ENCODE results near the gene TMEM11.
"Not testable (repeated sequence)": the region's sequence is repeated elsewhere in the genome, so short reads cannot be mapped to it uniquely, and the experiment has no call there.

The TMEM11 gene

DNA sequence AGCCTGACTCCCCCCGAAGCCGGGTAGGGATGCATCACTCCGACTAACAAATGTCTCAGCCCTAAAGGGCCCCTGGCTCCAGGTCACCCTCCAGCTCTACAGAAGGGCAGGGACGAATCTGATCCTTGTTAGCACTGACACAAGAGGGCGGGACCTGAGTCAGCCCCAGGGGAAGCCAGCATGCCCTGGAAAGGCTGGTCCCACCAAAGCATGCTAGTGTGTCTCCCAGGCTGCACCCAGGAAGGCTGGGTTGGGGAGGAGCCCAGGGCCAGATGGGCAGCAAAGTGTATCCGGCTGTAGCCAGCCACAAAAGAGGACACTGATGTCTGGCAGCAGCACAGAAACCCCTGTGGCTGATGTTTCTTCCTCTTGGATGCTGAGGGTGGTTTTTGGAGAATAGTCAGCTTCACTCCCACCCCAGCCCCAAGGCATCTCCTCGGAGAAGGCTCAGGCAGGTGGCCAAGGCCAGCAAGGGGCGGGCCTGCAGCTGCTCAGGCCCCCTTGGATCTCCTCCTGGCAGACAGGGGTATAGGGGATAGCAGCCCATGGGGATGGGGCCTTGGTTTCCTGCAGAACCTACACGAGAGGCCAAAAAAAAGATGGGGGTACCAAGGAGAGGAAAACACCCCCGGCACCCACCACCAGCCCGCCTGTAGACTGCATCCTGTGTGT lies 28.2 kb upstream of the TMEM11 start:
- DNase-seq: no peak

DNA sequence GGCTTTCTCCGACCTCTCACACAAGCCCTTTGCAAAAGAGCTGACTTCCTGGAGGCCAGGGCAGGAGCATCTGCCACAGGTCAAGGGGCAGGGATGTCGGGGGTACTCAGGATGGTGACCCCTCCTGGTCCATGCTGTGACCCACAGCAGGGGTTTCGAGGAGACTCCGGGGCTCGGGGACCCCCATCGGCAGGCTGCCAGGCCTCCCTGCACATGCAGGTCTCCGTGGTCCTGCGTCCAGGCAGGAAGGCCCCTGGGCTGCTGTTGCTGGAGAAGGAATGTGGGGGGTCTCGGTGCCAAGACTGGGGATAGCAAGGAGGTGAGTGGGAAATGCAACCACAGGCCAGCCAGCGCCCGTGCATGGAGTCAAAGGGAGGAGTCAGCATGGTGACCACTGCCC lies 27.6 kb upstream of the TMEM11 start:
- DNase-seq: no peak

DNA sequence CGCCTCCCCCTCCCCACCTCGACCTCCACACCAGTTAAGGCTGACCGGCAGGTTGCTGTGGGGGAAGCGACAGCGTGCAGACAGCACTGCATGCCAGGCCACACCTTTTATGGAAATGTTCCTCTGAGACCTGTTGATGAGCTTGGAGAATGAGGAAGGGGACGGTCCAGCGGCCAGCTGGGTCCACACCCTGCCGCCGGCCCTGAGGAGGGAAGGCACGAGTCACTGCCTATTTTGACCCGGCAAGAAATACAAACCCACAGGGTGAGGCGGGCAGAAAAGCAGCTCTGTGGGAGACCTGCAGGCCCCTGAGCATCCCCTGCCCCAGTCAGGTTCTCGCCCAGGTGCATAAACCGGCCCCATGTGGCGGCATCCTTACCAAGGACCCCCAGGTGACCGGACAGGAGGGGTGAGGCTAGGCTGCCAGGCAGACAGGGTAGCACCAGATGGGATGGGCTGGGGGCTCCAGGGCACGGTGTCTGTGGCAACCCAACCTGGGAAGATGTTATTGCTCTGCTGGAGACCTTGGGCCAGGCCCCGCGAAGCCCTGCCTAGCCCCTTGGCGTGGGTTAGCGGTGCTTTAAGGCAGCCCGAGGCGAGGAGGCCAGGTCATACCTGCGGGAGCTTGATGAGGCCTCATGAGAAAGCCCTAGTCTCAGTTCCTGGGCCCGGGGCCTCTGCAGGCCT lies 26.6 kb upstream of the TMEM11 start:
- DNase-seq: no peak

DNA sequence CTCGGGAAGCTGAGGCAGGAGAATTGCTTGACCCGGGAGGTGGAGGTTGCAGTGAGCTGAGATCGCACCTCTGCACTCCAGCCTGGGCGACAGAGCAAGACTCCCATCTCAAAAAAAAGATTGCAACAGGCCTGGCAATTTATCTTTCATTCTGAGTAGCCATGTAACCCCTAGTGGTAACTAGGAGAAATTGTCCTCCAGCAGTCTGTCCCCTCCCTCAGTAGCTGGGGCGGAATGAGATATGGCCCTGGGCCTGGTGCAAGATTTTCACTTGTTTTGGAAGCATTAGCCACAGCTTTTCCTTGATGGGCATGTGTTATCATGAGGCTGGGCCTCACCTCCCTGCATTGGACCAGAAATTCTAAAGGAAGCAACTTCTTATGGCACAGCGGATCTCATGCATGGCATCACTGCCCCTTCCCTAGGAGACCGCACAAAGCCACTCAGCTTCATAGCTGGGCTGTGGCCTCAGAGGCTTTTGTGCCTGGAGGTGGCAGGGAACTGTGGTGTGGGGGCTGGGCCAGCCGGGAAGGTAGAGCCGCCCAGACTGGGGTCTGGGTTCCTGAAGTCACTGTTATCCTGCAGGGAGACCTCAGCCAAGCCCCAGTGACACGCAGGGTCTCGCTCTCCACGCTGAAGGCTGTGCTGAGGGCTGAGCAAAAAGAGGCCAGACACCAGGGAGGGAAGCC lies 25.9 kb upstream of the TMEM11 start:
- no peak for DNase-seq

DNA sequence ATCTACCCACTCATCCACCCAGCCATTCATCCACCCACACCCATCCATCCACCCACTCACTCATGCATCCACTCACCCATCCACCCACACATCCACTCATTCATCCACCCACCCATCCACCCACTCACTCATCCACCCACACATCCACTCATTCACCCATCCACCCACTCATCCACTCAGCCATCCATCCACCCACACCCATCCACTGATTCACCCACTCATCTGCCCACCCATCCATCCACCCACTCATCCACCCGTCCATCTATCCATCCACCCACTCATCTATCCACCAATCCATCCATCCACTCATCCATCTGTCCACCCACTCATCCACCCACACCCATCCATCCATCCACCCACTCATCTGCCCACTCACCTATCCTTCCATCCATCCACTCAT lies 22.0 kb upstream of the TMEM11 start:
- DNase-seq: no peak

DNA sequence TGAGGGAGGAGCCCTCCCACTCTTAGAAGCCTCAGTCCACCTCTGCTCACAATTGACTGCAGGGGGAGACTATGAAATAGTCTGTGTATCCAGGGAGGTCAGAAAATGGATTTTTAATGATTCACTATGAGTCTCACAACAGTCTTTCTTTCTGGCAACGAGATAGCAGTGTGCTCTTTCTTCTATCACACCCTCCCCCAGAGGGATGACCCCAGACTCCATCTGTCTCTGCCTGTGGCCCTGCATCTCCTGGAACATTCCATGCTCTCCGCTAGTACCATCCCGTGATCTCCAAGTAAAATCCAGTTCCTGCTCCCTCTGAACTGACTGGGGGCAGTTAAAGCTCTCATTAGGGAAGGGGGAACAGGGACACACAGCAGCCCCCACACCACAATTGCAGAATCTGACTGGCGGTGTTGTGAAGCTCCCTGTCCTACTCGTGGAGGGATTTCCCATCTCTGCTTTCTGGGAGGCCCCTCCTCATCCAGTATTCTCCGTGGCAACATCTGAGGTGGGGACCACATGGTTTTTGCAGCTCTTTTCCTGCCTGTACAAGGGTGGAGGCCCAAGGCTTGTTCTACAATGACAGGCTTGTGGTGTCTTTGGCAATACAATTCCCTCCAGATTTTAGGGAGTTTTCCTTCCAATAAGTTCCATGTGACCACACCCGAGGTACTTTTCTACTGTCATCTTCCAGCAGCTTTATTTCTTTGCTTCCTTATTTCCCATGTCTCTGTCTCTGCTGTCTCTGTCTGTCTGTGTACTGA lies 19.8 kb upstream of the TMEM11 start:
- DNase-seq: no peak

DNA sequence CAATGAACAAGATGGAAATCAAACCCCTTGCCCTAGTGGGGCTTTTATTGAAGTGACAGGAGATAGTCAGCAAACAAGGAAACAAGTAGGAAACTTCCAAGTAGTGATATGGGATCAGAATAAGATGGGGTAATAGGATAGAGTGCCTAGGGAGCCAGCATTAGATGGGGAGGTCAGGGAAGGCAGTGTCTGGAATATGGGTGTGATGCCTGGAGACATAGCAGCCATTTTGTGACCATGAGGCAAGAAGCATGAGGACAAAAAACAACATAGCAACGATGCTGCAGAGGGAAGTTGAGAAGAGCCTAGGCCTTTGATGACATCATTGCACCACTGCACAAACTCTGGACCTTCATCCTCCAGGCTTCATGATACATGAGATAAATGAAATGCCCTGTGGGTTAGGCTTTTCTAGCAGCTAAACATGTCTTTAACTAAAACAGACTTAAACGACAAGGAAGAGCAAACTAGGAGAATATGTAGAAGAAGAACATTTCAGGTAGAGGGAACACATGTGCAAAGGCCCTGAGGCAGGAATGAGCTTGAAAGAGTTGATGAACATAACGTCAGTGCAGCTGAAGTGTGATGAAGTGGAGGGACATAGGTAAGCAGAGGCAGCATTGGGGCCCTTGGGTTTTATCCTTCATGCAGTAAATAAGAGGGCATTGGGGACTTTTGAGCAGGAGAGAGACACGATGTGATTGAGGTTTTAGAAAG lies 18.2 kb upstream of the TMEM11 start:
- no peak for DNase-seq

DNA sequence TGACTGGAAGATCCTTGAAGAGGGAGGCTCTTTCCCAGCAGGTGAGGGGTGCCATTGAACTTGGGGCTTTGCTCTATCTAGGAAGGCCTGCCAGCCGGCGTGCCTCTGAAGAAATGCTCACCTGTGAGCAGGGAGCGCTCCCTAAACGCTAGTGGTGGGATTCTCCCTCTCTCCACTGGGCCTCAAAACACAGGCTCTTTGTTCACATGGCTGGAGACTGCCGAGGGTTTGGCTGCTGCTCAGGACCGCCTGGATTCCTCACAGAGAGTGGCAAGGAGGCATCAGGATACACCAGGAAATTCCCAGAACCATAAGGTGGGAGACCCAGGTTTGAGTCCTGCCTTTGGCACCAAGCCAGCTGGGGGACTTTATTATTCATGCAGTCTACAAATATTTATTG lies 17.6 kb upstream of the TMEM11 start:
- no peak for DNase-seq

DNA sequence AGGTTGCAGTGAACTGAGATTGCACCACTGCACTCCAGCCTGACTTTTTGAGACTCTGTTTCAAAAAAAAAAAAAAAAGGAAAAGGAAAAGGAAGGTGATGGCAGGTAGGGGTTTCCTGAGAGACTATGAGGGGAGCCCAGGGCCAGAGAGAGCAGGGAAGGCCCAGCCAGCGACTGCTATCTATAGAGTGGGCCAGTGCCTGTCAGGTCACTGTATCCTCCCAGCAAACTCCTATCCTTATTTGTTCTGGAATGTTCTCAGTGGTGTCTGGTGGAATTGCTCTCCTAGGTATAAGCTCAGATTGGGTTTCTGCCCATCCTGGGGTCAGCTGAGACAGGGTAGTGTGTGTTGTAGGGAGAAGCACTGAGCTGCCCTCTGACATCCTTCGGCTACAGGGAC lies 14.9 kb upstream of the TMEM11 start:
- DNase-seq: no peak

DNA sequence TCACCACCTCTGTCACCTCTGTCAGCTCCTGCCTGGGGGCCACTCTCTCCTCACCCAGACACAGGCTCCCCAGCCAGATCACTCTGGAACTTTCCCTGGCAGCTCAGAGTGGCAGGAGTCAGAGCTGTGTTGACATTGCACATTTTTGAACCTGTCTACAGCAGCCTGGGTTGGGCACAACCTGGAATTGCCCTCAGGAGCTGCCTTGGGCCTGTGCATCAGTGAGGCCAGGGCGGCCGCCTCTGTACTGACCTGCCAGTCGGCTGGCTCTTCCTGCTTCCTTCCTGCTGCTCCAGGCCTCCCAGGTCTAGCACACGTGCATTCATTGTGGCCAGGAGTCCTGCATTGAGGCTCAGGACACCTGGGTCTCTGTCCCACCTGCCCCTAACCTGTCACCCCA lies 14.2 kb upstream of the TMEM11 start:
- DNase-seq: no peak

DNA sequence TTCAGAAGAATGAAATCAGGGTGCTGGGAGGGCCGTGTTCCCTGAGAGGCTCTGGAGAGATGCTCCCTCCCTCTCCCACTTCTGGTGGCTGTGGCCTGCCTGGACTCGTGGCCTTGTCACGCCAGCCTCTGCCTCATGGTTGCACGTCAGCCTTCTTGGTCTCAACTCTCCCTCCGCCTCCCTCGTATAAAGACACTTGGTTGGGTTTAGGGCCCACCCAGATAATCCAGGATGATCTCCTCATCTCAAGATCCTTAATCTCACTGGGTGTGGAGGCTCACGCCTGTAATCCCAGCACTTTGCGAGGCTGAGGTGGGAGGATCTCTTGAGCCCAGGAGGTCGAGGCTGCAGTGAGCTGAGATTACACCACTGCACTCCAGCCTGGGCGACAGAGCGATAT lies 13.3 kb upstream of the TMEM11 start:
- DNase-seq: not testable (repeated sequence)

DNA sequence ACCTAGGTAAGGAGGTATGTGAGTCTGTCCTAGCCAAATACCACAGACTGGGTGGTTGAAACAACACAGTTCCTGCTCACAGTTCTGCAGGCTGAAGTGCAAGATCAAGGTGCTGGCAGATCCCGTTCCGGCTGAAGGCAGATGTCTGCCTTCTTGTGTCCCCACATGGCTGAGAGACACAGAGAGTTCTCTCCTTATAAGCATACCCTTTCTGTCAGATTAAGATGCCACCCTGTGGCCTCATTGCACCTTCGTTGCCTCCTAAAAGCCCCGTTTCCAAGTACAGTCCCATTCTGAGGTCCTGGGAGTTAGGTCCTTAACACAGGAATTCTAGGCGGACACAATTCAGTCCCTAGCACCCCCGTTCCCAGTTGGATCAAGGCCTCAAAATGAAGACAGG lies 9.1 kb upstream of the TMEM11 start:
- DNase-seq: no peak

DNA sequence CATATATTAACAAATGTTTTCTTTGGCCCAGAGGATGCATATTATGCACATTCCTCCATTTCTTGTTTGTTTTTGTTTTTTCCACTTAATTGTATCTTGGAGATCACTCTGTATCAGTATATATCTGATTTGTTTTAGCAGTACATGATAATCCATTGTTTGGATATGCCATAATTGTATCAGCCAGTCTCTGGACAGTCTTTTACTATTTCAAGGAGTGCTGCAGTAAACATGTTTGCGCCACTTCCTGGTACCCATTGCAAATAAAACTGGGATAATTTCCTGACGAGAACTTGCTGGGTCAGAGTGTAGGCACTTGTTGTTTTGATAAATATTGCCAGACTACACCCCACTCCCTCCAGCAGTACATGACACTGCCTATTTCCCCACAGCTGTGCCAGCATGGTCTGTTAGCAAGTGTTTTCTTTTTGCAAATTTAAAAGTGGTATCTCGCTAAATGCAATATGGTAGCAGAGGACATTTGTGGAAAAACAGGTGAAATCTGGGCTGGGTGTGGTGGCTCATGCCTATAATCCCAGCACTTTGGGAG lies 4.9 kb upstream of the TMEM11 start:
- DNase-seq: no peak

DNA sequence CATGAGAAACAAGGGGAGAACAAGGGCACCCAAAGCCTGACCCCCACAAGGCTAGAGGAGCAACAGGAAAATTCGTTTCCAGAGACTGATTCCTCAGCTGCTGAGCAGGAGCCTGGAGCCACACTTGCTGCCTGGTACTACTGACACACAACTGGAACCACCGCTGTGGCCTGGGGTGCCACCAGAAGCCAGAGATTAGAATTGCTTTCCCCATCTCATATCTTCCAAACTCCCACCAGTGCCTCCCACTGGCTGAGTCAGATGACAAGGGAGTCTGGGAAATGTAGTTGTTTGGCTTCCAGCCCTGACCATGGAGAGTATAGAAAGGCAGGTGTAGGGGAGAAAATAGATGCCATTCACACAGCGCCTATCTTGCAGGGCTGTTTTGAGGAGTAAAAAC lies 4.1 kb upstream of the TMEM11 start:
- DNase-seq: no peak

DNA sequence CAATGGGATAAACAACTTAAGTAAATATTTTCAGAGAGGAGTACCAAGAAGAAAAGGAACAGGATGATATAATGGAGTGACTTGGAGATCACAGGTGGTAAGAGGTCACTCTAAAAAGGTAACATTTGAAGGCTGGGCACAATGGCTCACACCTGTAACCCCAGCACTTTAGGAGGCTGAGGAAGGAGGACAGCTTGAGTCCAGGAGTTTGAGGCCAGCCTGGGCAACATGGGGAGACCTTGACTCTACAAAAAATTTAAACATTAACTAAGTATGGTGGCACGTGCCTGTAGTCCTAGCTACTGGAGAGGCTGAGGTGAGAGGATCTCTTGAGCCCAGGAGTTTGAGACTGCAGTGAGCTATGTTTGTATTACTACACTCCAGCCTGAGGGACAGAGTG lies 3.4 kb upstream of the TMEM11 start:
- DNase-seq: no peak

DNA sequence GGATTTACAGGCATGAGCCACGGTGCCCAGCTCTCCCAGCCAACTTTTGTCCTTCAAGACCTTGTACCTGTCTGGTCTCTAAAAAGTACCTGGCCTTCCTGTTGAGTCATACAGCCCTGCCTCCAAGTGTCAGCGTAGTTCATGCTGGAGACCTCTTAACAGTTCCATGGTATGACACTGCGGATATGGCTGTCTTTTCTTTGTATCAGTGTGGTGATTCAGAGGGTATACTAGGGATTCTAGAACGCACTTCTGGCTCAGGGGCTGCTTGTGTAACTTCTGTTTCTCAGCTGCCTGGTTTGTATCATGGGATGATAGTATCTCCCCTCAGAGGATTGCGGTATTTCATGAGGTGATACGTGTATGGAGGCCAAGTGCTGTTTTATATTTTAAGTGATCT lies 2.0 kb upstream of the TMEM11 start:
- DNase-seq: no peak

DNA sequence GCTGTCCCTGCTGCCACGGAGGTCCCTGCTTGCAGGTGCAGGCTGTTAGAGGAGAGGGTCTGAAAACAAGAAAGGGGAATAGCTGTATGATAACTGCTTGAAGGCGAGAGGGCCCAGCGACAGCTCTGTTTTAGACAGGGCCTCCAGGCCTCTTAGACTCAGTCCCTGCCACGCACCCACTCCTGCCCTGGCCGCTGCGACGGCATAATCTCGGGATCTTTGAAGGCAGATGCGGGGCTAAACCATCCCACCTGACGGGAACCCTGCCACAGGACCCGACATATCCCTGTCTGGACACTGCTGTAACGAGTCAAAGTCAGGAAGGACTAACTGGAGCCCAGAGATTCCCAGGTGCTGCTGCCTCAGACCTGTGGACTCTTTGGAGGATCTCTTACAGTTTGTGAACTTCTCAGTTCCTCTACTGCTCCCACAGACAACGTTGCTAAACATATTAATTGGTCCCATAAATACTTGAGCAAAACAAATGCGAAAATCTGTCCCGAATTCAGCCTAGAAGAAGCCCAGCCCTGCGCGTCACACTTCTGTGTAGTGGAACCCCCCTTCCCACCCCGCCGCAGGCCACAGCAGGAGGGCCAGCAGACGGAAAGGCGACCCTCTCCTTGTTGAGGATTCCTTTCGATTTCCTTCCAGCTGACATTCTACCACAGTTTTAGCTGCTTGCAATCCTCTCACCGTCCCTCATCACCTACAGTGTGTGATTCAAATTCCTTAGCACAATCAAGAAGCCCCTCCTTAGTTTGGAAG lies 998 bp upstream of the TMEM11 start:
- no peak for DNase-seq

DNA sequence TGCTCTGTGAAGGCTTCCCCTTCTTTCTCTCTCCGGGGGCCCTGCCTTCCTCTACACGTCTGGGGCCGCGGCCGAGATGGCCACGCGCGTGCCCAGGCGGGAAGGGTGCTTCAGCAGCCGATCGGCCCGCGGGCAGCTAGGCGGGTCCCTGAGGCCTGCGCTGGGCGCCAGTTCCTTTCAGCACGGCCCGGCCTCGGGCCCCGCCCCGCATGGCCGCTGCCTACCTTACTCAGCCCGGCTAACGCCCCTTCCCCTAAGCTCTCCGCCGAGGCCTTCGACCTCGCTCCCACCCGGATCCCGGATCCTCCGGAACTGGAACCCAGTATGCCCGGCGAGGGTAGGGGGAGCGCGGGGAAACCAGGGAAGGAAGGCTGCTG lies 335 bp downstream of the TMEM11 start:
- no peak for DNase-seq

DNA sequence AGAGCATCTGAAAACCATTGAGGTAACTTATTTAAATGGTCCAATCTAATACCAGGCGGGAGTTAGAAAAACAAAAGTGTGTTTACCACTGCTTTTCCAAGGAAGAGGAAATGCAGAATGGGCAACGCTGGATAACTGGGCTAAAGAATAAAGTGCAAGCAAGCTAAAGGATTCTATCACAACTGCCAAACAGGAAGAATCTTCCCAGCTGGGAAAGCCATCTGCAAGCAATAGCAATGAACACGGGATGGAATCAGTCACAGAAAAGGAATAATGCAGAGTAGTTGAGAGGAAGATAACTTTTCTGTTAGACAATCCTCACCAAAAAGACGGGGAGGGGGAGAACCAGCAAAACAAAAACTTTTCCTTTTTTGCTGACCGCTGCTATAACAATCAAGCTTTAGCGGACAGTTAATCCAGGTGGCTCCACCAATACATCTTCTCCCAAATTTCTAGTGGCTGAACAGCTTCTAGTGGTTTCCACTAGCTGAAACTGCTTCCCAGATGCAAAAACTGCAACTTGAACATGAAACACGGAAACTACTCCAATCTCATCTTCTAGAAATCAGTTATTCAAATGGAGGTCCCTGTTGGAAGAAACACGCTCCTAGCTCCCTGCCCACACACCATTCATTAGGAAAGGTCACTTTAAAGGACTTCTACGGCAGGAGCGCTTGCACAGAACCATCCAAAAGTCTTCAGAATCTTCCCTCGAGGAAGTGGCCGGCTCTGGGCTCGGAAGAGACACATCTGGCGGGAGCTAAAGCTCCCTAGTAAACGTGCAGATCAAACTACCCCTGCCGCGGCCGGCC lies 929 bp downstream of the TMEM11 start:
- DNase-seq: no peak

DNA sequence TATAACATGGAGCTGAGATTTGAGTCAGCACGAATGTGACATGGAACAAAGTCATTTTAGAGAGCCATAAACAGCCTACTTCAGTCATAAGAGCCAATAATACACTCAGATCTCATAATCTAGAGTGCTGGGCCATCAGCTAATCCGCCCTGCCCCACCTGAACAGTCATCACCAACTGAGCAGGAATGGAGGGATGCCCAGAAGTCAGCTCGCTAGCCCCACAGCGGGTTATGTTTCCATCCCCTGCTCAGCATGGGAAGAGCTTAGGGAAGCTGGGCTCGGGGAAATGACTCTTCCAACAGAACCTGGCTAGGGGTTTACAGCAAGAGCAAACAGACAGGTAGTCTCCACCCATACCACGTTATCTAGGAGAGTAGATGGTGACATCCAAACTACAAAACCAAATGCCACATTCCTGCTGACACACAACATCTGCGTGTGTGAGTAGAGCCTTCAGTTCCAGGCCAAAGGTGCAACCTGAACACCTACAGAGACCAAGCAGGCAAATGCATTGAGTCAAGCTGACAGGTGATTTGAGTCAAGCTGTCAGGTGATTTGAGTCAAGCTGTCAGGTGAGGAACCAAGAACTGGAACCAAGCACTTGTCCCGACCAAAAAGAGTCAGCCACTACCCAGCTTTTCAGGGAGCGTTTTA lies 2.0 kb downstream of the TMEM11 start:
- DNase-seq: no peak
